ENCODE measurements around the gene IGSF22.

IGSF22 gene

GRCh38 chr11:18726040-18726439 is at the start of gene IGSF22:
Gene IGSF22 (minus strand): TSS chr11:18726188. CDS start chr11:18724236, 1,952 bp downstream.
- TF ChIP-seq CTCF (IDR thresholded peaks at IDR 0.05; ENCODE audit: low read depth, low read length, missing control alignments) = no peak
- Histone ChIP-seq H3K36me3 (replicated peaks) (no peaks in the 10 kb centered on the region), H3K4me3 (ENCODE audit: low read depth, low read length) (no peak within 1 kb of the TSS), H3K27ac (no peak within 1 kb of the TSS), H3K27me3 (replicated peaks) (no peaks in the 10 kb centered on the region)
- in situ Hi-C loops (cut with HindIII; ENCODE audit: low pct_ligation_motif_present, low sequenced_read_pairs) = no loop called here
- DNase-seq = no peak

GRCh38 chr11:18774801-18775200 is 48.8 kb upstream of the IGSF22 start:
- Histone ChIP-seq H3K36me3 (replicated peaks) (no peaks in the 10 kb centered on the region), H3K27me3 (replicated peaks) (no peaks in the 10 kb centered on the region), H3K27ac (no peak overlapping the region), H3K4me3 (ENCODE audit: low read depth, low read length) (no peak overlapping the region)
- no peak for TF ChIP-seq CTCF (IDR thresholded peaks at IDR 0.05; ENCODE audit: low read depth, low read length, missing control alignments)
- DNase-seq = no peak
- in situ Hi-C loops (cut with HindIII; ENCODE audit: low pct_ligation_motif_present, low sequenced_read_pairs) = no loop called here

- DNase-seq = no peak
- in situ Hi-C loops (cut with HindIII; ENCODE audit: low pct_ligation_motif_present, low sequenced_read_pairs) = no loop called here
- H3K27me3 ChIP-seq (replicated peaks) = no peaks in the 10 kb centered on the region
- H3K4me3 ChIP-seq (ENCODE audit: low read depth, low read length) = no peak overlapping the region
- H3K36me3 ChIP-seq (replicated peaks) = no peaks in the 10 kb centered on the region
- H3K27ac ChIP-seq = no peak overlapping the region
- TF ChIP-seq CTCF (IDR thresholded peaks at IDR 0.05; ENCODE audit: low read depth, low read length, missing control alignments) = no peak
These were observed 47.7 kb upstream of the IGSF22 start for GRCh38 chr11:18773681-18774080.

- H3K27ac ChIP-seq = no peak overlapping the region
- in situ Hi-C loops (cut with HindIII; ENCODE audit: low pct_ligation_motif_present, low sequenced_read_pairs) = no loop called here
- no peak overlapping the region for H3K4me3 ChIP-seq (ENCODE audit: low read depth, low read length)
- TF ChIP-seq CTCF (IDR thresholded peaks at IDR 0.05; ENCODE audit: low read depth, low read length, missing control alignments) = no peak
- no peaks in the 10 kb centered on the region for H3K27me3 ChIP-seq (replicated peaks)
- DNase-seq = no peak
- H3K36me3 ChIP-seq (replicated peaks) = no peaks in the 10 kb centered on the region
These were observed 47.1 kb upstream of the IGSF22 start for GRCh38 chr11:18773104-18773503.

GRCh38 chr11:18772211-18772610 is 46.2 kb upstream of the IGSF22 start:
- TF ChIP-seq CTCF (IDR thresholded peaks at IDR 0.05; ENCODE audit: low read depth, low read length, missing control alignments) = no peak
- Histone ChIP-seq H3K36me3 (replicated peaks) (no peaks in the 10 kb centered on the region), H3K4me3 (ENCODE audit: low read depth, low read length) (no peak overlapping the region), H3K27me3 (replicated peaks) (no peaks in the 10 kb centered on the region), H3K27ac (no peak overlapping the region)
- in situ Hi-C loops (cut with HindIII; ENCODE audit: low pct_ligation_motif_present, low sequenced_read_pairs) = no loop called here
- no peak for DNase-seq

GRCh38 chr11:18771266-18772035 is 45.5 kb upstream of the IGSF22 start:
- H3K4me3 ChIP-seq (ENCODE audit: low read depth, low read length) = no peak overlapping the region
- in situ Hi-C loops (cut with HindIII; ENCODE audit: low pct_ligation_motif_present, low sequenced_read_pairs) = no loop called here
- H3K36me3 ChIP-seq (replicated peaks) = no peaks in the 10 kb centered on the region
- H3K27ac ChIP-seq = no peak overlapping the region
- H3K27me3 ChIP-seq (replicated peaks) = no peaks in the 10 kb centered on the region
- no peak for DNase-seq
- TF ChIP-seq CTCF (IDR thresholded peaks at IDR 0.05; ENCODE audit: low read depth, low read length, missing control alignments) = no peak
